Measurements from ENCODE around the gene NDUFAF8. TPM values are rescaled to one million over a fixed set of nuclear protein-coding genes. Genes with fewer than 3 reads are reported as not detected.

The NDUFAF8 gene
- total and polyA plus RNA-seq, 10 of the 15 experiments (the other 5 are each of a cell fraction or from before 2014, with no cell fraction given) = 22.0 to 307 (median 106) TPM

DNA sequence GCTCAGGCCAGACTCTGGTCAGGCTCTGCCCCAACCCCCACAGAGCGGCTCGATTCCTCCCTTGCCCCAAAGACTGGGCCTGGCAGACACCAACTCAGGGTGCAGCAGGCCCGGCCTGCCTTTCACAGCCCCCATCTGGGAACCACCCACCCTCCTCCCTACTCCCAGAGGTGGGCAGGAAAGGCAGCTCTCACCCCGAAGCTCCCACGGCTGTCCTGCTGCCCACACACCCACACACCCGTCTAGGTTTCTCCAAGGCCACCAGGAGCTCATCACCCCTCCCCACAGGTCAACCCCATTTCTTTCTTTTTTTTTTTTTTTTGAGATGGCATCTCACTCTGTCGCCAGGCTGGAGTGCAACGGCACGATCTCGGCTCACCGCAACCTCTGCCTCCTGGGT, 20.1 kb upstream of the NDUFAF8 start (continued):
- TF ChIP-seq, protein P1, sequence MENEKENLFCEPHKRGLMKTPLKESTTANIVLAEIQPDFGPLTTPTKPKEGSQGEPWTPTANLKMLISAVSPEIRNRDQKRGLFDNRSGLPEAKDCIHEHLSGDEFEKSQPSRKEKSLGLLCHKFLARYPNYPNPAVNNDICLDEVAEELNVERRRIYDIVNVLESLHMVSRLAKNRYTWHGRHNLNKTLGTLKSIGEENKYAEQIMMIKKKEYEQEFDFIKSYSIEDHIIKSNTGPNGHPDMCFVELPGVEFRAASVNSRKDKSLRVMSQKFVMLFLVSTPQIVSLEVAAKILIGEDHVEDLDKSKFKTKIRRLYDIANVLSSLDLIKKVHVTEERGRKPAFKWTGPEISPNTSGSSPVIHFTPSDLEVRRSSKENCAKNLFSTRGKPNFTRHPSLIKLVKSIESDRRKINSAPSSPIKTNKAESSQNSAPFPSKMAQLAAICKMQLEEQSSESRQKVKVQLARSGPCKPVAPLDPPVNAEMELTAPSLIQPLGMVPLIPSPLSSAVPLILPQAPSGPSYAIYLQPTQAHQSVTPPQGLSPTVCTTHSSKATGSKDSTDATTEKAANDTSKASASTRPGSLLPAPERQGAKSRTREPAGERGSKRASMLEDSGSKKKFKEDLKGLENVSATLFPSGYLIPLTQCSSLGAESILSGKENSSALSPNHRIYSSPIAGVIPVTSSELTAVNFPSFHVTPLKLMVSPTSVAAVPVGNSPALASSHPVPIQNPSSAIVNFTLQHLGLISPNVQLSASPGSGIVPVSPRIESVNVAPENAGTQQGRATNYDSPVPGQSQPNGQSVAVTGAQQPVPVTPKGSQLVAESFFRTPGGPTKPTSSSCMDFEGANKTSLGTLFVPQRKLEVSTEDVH (IDR thresholded peaks at IDR 0.05; ENCODE audit: low read depth, partially characterized antibody) = no peak
- TF ChIP-seq, protein P2, sequence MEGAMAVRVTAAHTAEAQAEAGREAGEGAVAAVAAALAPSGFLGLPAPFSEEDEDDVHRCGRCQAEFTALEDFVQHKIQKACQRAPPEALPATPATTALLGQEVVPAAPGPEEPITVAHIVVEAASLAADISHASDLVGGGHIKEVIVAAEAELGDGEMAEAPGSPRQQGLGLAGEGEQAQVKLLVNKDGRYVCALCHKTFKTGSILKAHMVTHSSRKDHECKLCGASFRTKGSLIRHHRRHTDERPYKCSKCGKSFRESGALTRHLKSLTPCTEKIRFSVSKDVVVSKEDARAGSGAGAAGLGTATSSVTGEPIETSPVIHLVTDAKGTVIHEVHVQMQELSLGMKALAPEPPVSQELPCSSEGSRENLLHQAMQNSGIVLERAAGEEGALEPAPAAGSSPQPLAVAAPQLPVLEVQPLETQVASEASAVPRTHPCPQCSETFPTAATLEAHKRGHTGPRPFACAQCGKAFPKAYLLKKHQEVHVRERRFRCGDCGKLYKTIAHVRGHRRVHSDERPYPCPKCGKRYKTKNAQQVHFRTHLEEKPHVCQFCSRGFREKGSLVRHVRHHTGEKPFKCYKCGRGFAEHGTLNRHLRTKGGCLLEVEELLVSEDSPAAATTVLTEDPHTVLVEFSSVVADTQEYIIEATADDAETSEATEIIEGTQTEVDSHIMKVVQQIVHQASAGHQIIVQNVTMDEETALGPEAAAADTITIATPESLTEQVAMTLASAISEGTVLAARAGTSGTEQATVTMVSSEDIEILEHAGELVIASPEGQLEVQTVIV (IDR thresholded peaks at IDR 0.05; ENCODE audit: borderline replicate concordance, partially characterized antibody) = no peak
- TF ChIP-seq IKZF1 (conservative IDR thresholded peaks at IDR 0.05) (no peak), STAT3 (IDR thresholded peaks at IDR 0.05; ENCODE audit: low read depth, low read length) (no peak), SPI1 (IDR thresholded peaks at IDR 0.05; ENCODE audit: borderline replicate concordance, insufficient read depth, low read depth, low read length) (no peak), CREB1 (IDR thresholded peaks at IDR 0.05; ENCODE audit: low read depth) (no peak), FOS (IDR thresholded peaks at IDR 0.05; ENCODE audit: borderline replicate concordance, extremely low read depth, insufficient read length) (no peak), ZNF207 (IDR thresholded peaks at IDR 0.05; ENCODE audit: borderline replicate concordance) (no peak), TCF12 (IDR thresholded peaks at IDR 0.05; ENCODE audit: low read depth, low read length) (no peak), MYC (IDR thresholded peaks at IDR 0.05; ENCODE audit: insufficient read depth, insufficient read length, insufficient replicate concordance, low read length, severe bottlenecking) (no peak)
- TF ChIP-seq, protein P3, sequence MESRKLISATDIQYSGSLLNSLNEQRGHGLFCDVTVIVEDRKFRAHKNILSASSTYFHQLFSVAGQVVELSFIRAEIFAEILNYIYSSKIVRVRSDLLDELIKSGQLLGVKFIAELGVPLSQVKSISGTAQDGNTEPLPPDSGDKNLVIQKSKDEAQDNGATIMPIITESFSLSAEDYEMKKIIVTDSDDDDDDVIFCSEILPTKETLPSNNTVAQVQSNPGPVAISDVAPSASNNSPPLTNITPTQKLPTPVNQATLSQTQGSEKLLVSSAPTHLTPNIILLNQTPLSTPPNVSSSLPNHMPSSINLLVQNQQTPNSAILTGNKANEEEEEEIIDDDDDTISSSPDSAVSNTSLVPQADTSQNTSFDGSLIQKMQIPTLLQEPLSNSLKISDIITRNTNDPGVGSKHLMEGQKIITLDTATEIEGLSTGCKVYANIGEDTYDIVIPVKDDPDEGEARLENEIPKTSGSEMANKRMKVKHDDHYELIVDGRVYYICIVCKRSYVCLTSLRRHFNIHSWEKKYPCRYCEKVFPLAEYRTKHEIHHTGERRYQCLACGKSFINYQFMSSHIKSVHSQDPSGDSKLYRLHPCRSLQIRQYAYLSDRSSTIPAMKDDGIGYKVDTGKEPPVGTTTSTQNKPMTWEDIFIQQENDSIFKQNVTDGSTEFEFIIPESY (IDR thresholded peaks at IDR 0.05) = no peak

Data from GM12878 (cell line).